MM.1S (cell line): ENCODE data around the gene DDO.
A peak's percentile ranks its signal among the peaks of the same experiment; 100 is the strongest.
"Not testable (repeated sequence)": the region's sequence is repeated elsewhere in the genome, so short reads cannot be mapped to it uniquely, and the experiment has no call there.

Source experiments
- DNase-seq: peaks from one replicate; pipeline ENCODE4 v3.0.0-alpha.2; 2015
- H2AFZ ChIP-seq: fragments of 300-600 bp; sonication (generic); 2 replicates; pipeline ENCODE4 v1.6.0; 2016; ENCODE audit warnings: antibody characterized with exemption, low read length
- H3F3A ChIP-seq: fragments of 300-600 bp; sonication (generic); 2 replicates; pipeline ENCODE4 v1.6.1; 2016; ENCODE audit warnings: mild to moderate bottlenecking, antibody characterized with exemption, low read length, moderate library complexity, mixed read lengths; ENCODE audit not compliant: insufficient read depth
- H3K27ac ChIP-seq: fragments of 300-600 bp; sonication (generic); 2 replicates; pipeline ENCODE4 v1.5.1; 2016; ENCODE audit warnings: mild to moderate bottlenecking, low read length
- H3K27me3 ChIP-seq: fragments of 300-600 bp; sonication (generic); replicated peaks from 2 replicates; pipeline ENCODE4 v1.6.0; 2016; ENCODE audit warnings: low read length; ENCODE audit not compliant: insufficient read depth
- H3K36me3 ChIP-seq: fragments of 300-600 bp; sonication (generic); replicated peaks from 2 replicates; pipeline ENCODE4 v1.6.1; 2016; ENCODE audit warnings: mild to moderate bottlenecking, low read length, mixed read lengths; ENCODE audit not compliant: insufficient read depth
- H3K4me1 ChIP-seq: fragments of 300-600 bp; sonication (generic); 2 replicates; pipeline ENCODE4 v1.6.1; 2016; ENCODE audit warnings: low read length, mixed read lengths
- H3K4me2 ChIP-seq: fragments of 300-600 bp; sonication (generic); 2 replicates; pipeline ENCODE4 v1.6.0; 2016; ENCODE audit warnings: low read depth, low read length
- H3K4me3 ChIP-seq: fragments of 300-600 bp; sonication (generic); 2 replicates; pipeline ENCODE4 v1.5.1; 2016; ENCODE audit warnings: low read length, mixed read lengths
- H3K79me2 ChIP-seq: fragments of 300-600 bp; sonication (generic); 2 replicates; pipeline ENCODE4 v1.6.1; 2016; ENCODE audit warnings: mixed run types, low read length, mixed read lengths
- H3K9ac ChIP-seq: fragments of 300-600 bp; sonication (generic); 2 replicates; pipeline ENCODE4 v1.6.1; 2016; ENCODE audit warnings: low read length, mixed read lengths
- H3K9me2 ChIP-seq: fragments of 300-600 bp; sonication (generic); replicated peaks from 2 replicates; pipeline ENCODE4 v1.6.1; 2016; ENCODE audit warnings: mild to moderate bottlenecking, low read length, mixed read lengths; ENCODE audit not compliant: insufficient read depth
- H3K9me3 ChIP-seq: fragments of 300-600 bp; sonication (generic); replicated peaks from 2 replicates; pipeline ENCODE4 v1.6.1; 2016; ENCODE audit warnings: mild to moderate bottlenecking, low read length, mixed read lengths; ENCODE audit not compliant: insufficient read depth
- H4K20me1 ChIP-seq: fragments of 300-600 bp; sonication (generic); 2 replicates; pipeline ENCODE4 v1.6.1; 2016; ENCODE audit warnings: mild to moderate bottlenecking, low read length, moderate library complexity, mixed read lengths; ENCODE audit not compliant: insufficient read depth
- CTCF ChIP-seq: fragments of 300-600 bp; sonication (generic); IDR thresholded peaks from 2 replicates; pipeline ENCODE4 v1.5.1; 2016; ENCODE audit warnings: antibody characterized with exemption, low read length, mixed read lengths
- EZH2 ChIP-seq: fragments of 300-600 bp; sonication (generic); optimal IDR thresholded peaks from 2 replicates; pipeline ENCODE3; 2017; ENCODE audit warnings: low read depth, mild to moderate bottlenecking, antibody characterized with exemption, low read length, mixed read lengths
- EZH2phosphoT487 ChIP-seq: fragments of 300-600 bp; sonication (generic); IDR thresholded peaks from 2 replicates; pipeline ENCODE4 v1.6.1; 2018; ENCODE audit warnings: antibody characterized with exemption, low read length

Gene DDO

DNA sequence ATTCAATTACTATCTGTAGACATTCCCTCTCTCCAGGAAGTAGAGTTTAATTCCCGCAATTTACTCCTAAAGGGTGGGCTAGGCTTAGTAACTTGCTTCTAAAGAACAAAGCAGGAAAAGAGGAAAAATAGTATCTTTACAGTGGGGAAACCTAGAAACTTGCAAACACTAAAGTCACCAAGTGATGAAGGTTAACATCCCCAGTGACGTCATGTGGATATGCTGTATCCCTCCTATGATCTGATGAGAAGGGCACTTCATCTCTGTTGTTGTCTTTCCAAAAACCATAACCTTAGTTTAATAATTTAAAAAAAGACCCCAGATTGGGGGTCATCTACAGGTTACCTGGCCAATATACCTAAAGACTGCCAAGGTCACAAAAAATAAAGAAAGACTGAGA, 43.8 kb upstream of the DDO start:
- Histone ChIP-seq H3K9ac (no peak overlapping the region), H3K9me3 (no peaks in the 10 kb centered on the region), H3K4me2 (no peak overlapping the region)

DNA sequence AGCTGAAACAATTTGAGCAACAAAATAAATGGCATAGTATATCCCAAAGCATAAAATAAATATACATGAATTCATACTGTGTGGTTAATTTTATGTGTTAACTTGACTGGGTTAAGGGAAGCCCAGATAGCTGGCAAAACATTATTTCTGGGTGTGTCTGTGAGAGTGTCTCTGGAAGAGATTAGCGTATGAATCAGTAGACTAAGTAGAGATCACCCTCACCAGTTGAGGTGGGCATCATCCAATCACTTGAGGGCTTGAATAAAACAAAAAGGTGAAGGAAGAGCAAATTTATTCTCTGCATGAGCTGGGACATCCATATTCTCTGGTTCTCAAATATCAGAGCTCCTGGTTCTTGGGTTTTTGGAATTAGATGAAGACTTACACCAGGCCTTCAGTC, 43.1 kb upstream of the DDO start:
- no peaks in the 10 kb centered on the region for H4K20me1 ChIP-seq
- no peaks in the 10 kb centered on the region for H3K36me3 ChIP-seq
- no peak overlapping the region for H3K4me2 ChIP-seq
- no peak for DNase-seq
- H3F3A ChIP-seq, result no peaks in the 10 kb centered on the region
- H3K9ac ChIP-seq, result no peak overlapping the region
- TF ChIP-seq CTCF (no peak), EZH2phosphoT487 (no peak), EZH2 (no peak)
- H3K9me3 ChIP-seq, result no peaks in the 10 kb centered on the region
- no peak overlapping the region for H2AFZ ChIP-seq
- H3K4me3 ChIP-seq, result no peak overlapping the region
- H3K27me3 ChIP-seq, result no peaks in the 10 kb centered on the region
- H3K4me1 ChIP-seq, result no peaks in the 10 kb centered on the region
- no peak overlapping the region for H3K27ac ChIP-seq
- no peaks in the 10 kb centered on the region for H3K79me2 ChIP-seq
- no peaks in the 10 kb centered on the region for H3K9me2 ChIP-seq

More for the DNA sequence above, 43.8 kb upstream of the DDO start:
- DNase-seq, result no peak
- Histone ChIP-seq H3K27me3 (no peaks in the 10 kb centered on the region), H3K4me1 (no peaks in the 10 kb centered on the region), H2AFZ (no peak overlapping the region), H3K27ac (no peak overlapping the region), H4K20me1 (no peaks in the 10 kb centered on the region), H3K79me2 (no peaks in the 10 kb centered on the region), H3F3A (no peaks in the 10 kb centered on the region), H3K9me2 (no peaks in the 10 kb centered on the region), H3K36me3 (no peaks in the 10 kb centered on the region), H3K4me3 (no peak overlapping the region)
- no peak for TF ChIP-seq EZH2phosphoT487
- TF ChIP-seq CTCF, result no peak
- TF ChIP-seq EZH2, result no peak

DNA sequence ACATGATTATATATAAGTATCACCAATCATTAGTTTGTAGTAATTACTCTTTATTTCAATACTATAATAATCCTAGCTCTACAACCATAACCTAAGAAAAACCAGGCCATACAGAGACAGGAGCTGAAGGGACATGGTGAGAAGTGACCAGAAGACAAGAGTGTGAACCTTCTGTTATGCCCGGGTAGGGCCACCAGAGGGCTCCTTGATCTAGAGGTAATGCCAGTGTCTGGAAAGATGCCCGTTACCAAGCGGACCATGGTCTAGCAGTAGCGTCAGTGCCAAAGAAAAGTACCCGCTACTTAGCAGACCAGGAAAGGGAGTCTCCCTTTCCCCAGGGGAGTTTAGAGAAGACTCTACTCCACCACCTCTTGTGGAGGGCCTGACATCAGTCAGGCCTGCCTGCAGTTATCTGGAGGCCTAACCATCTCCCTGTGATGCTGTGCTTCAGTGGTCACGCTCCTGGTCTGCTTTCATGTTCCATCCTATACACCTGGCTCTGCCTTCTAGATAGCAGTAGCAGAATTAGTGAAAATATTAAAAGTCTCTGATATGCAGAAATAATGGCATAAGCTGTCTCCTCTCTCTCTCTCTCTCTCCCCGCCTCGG, 42.3 kb upstream of the DDO start:
- TF ChIP-seq CTCF, result peak; percentile 47
- DNase-seq, result peak; percentile 33
- H2AFZ ChIP-seq, result not testable (repeated sequence)

More for the DNA sequence above, 42.3 kb upstream of the DDO start:
- H3K9me2 ChIP-seq, H3K4me1 ChIP-seq, H4K20me1 ChIP-seq, H3K27me3 ChIP-seq, H3K9ac ChIP-seq, H3K79me2 ChIP-seq, H3K4me2 ChIP-seq, H3K9me3 ChIP-seq, H3K4me3 ChIP-seq, H3K36me3 ChIP-seq, H3K27ac ChIP-seq, H3F3A ChIP-seq: not testable (repeated sequence)
